ENCODE measurements around the gene PRCC.

Gene PRCC

GRCh38 chr1:156845953-156846545 is 78.7 kb downstream of the PRCC start:
- DNase-seq = no peak

- no peak for DNase-seq
Observed at GRCh38 chr1:156846643-156847042, 79.3 kb downstream of the PRCC start.

GRCh38 chr1:156847591-156848460 is 80.5 kb downstream of the PRCC start:
- DNase-seq = no peak

GRCh38 chr1:156848461-156849150 is 81.3 kb downstream of the PRCC start:
- DNase-seq = no peak

GRCh38 chr1:156849151-156849496 is 81.8 kb downstream of the PRCC start:
- DNase-seq = no peak

Data from NCI-H1930 (cell line).